PC-9 (cell line): ENCODE measurements around the gene SFMBT2. TPM values are rescaled to one million over a fixed set of nuclear protein-coding genes. Genes with fewer than 3 reads are reported as not detected.

Experiments
- BruUV-seq: library from RNA; stranded (reverse); fragments of 400-500 nt; replicated peaks from 2 replicates; lab custom pipeline; 2021; lab: Mats Ljungman, UMichigan
- CTCF ChIA-PET: fragments of 300-600 bp; sonication (Branson Sonifier 250); formaldehyde crosslinking; loops from one replicate; lab custom pipeline; 2022; ENCODE audit warnings: antibody characterized with exemption; lab: Charles Lee
- POLR2A ChIA-PET: fragments of 300-600 bp; sonication (Branson Sonifier 250); formaldehyde crosslinking; loops from one replicate; lab custom pipeline; 2022; ENCODE audit warnings: antibody characterized with exemption; ENCODE audit not compliant: unreplicated experiment; lab: Charles Lee
- DNase-seq, 2 experiments: peaks; one replicate each; pipeline versions ENCODE4 v3.0.0 to v3.0.0-alpha.2; 2015 to 2022; ENCODE audit warnings: mixed read lengths in 1 of 2
- H2AFZ ChIP-seq: fragments of 200-600 bp; sonication (generic); 2 replicates; pipeline ENCODE4 v1.8.1; 2017; ENCODE audit warnings: antibody characterized with exemption
- H3F3A ChIP-seq: fragments of 200-600 bp; sonication (generic); 2 replicates; pipeline ENCODE4 v1.8.1; 2017; ENCODE audit warnings: antibody characterized with exemption, mild to moderate bottlenecking, low read depth; ENCODE audit not compliant: insufficient read depth
- H3K27ac ChIP-seq: fragments of 200-600 bp; sonication (generic); 2 replicates; pipeline ENCODE4 v1.6.1; 2016; ENCODE audit warnings: mixed run types
- H3K27me3 ChIP-seq: fragments of 200-600 bp; sonication (generic); 2 replicates; pipeline ENCODE4 v1.6.1; 2016; ENCODE audit warnings: low read depth, mixed run types; ENCODE audit not compliant: insufficient read depth
- H3K36me3 ChIP-seq: fragments of 200-600 bp; sonication (generic); 2 replicates; pipeline ENCODE4 v1.6.1; 2016; ENCODE audit warnings: low read depth, mixed run types
- H3K4me1 ChIP-seq: fragments of 200-600 bp; sonication (generic); replicated peaks from 2 replicates; pipeline ENCODE4 v1.6.1; 2016; ENCODE audit warnings: mixed run types; ENCODE audit not compliant: insufficient read depth
- H3K4me2 ChIP-seq: fragments of 200-600 bp; sonication (generic); 2 replicates; pipeline ENCODE4 v1.6.1; 2017; ENCODE audit warnings: mixed run types
- H3K4me3 ChIP-seq: fragments of 200-600 bp; sonication (generic); 2 replicates; pipeline ENCODE4 v1.6.1; 2016; ENCODE audit warnings: mixed run types
- H3K79me2 ChIP-seq: fragments of 200-600 bp; sonication (generic); 2 replicates; pipeline ENCODE4 v1.6.1; 2017; ENCODE audit warnings: low read depth, mixed run types
- H3K9me2 ChIP-seq: fragments of 200-600 bp; sonication (generic); 2 replicates; pipeline ENCODE4 v1.8.1; 2017; ENCODE audit warnings: mild to moderate bottlenecking; ENCODE audit not compliant: insufficient read depth
- H3K9me3 ChIP-seq: fragments of 200-600 bp; sonication (generic); 2 replicates; pipeline ENCODE4 v1.8.1; 2016; ENCODE audit warnings: low read depth; ENCODE audit not compliant: insufficient read depth
- H4K20me1 ChIP-seq: fragments of 200-600 bp; sonication (generic); 2 replicates; pipeline ENCODE4 v1.8.1; 2017; ENCODE audit not compliant: insufficient read depth
- EZH2 ChIP-seq: fragments of 200-600 bp; sonication (generic); IDR thresholded peaks from 2 replicates; pipeline ENCODE4 v1.8.0; 2017; ENCODE audit warnings: antibody characterized with exemption, low read depth
- intact Hi-C: fragments of 100-400 bp; cut with micrococcal nuclease; formaldehyde crosslinking; loops from one replicate; pipeline ENCODE4 v1.10.0; 2022; ENCODE audit not compliant: unreplicated experiment
- total RNA-seq: library from RNA; stranded (reverse); gene quantifications from 2 replicates; pipeline ENCODE4 v1.2.3, GENCODE V29; 2021
- TF ChIP-seq, protein P1 (sequence below): fragments of 200-600 bp; sonication (generic); conservative IDR thresholded peaks from 2 replicates; pipeline ENCODE4 v1.6.1; 2017; ENCODE audit warnings: mixed run types, antibody characterized with exemption, mild to moderate bottlenecking, moderate library complexity

Gene SFMBT2
- total RNA-seq, 1 experiment from 2014 or later: 0.07 TPM

DNA sequence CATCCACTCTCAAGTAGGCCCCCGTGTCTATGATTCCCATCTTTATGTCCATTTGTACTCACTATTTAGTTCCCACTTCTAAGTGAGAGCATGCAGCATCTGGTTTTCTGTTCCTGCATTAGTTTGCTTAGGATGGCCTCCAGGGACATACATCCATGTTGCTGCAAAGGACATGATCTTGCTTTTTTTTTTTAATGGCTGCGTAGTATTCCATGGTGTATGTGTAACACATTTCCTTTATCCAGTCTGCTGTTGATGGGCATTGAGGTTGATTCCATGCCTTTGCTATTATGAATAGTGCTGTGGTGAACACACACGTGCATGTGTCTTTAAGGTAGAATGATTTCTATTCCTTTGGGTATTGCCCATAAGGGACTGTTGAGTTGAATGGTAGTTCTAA, 67.8 kb downstream of the SFMBT2 start:
- Histone ChIP-seq H4K20me1 (no peaks in the 10 kb centered on the region), H3K36me3 (no peaks in the 10 kb centered on the region), H2AFZ (no peak overlapping the region), H3K27me3 (peaks cover 10% of the 10 kb centered on the region), H3K27ac (no peak overlapping the region), H3F3A (no peaks in the 10 kb centered on the region), H3K4me3 (no peak overlapping the region), H3K9me2 (no peaks in the 10 kb centered on the region), H3K4me2 (no peak overlapping the region), H3K4me1 (no peaks in the 10 kb centered on the region), H3K79me2 (no peaks in the 10 kb centered on the region), H3K9me3 (no peaks in the 10 kb centered on the region)
- ChIA-PET POLR2A (no interaction called here), CTCF (no interaction called here)
- no TSS peak for BruUV-seq
- intact Hi-C loops: no loop called here
- TF ChIP-seq, protein P1, sequence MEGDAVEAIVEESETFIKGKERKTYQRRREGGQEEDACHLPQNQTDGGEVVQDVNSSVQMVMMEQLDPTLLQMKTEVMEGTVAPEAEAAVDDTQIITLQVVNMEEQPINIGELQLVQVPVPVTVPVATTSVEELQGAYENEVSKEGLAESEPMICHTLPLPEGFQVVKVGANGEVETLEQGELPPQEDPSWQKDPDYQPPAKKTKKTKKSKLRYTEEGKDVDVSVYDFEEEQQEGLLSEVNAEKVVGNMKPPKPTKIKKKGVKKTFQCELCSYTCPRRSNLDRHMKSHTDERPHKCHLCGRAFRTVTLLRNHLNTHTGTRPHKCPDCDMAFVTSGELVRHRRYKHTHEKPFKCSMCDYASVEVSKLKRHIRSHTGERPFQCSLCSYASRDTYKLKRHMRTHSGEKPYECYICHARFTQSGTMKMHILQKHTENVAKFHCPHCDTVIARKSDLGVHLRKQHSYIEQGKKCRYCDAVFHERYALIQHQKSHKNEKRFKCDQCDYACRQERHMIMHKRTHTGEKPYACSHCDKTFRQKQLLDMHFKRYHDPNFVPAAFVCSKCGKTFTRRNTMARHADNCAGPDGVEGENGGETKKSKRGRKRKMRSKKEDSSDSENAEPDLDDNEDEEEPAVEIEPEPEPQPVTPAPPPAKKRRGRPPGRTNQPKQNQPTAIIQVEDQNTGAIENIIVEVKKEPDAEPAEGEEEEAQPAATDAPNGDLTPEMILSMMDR: no peak
- no peak for TF ChIP-seq EZH2
- DNase-seq: no peak

DNA sequence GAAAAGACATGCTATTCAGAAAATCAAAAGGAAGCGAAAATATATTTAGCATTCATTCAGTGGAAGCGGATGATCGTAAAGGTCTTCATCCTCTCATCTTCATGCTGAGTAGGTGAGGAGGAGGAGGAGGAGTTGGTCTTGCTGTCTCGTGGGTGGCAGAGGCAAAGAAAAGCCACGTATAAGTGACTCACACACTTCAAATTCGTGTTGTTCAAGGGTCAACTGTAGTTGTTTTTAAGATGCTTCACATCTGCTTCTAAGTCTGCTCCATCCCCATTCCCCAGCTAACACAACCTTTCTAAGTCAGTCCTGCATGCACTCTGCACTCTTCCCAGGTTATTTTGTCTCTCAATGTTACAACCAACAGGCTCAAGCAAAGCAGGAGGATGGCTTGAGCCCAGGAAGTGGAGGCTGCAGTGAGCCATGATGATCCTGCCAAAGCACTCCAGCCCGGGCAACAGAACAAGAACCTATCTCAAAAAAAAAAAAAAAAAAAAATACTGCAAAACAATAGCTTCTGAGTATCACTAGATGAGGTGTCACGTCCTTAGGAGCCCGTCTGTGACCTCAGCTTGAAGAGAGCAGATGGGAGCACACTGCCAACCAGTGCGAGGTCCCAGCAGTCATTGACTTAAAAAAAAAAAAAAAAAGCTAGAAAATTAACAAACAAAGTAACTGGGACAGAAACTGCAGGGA, 70.5 kb downstream of the SFMBT2 start:
- Histone ChIP-seq H3K79me2 (no peaks in the 10 kb centered on the region), H3K27ac (no peak overlapping the region), H3K4me3 (no peak overlapping the region), H4K20me1 (no peaks in the 10 kb centered on the region), H3K9me3 (no peaks in the 10 kb centered on the region), H3K9me2 (no peaks in the 10 kb centered on the region), H3K4me2 (no peak overlapping the region), H3K36me3 (no peaks in the 10 kb centered on the region), H3K4me1 (no peaks in the 10 kb centered on the region), H3K27me3 (peaks cover 7% of the 10 kb centered on the region; the same call in 1 of the 2 replicates), H3F3A (no peaks in the 10 kb centered on the region), H2AFZ (no peak overlapping the region)
- TF ChIP-seq EZH2: no peak
- TF ChIP-seq, protein P1: no peak
- intact Hi-C loops: no loop called here
- CTCF ChIA-PET: no interaction called here
- DNase-seq: no peak
- POLR2A ChIA-PET: no interaction called here
- BruUV-seq: no TSS peak

DNA sequence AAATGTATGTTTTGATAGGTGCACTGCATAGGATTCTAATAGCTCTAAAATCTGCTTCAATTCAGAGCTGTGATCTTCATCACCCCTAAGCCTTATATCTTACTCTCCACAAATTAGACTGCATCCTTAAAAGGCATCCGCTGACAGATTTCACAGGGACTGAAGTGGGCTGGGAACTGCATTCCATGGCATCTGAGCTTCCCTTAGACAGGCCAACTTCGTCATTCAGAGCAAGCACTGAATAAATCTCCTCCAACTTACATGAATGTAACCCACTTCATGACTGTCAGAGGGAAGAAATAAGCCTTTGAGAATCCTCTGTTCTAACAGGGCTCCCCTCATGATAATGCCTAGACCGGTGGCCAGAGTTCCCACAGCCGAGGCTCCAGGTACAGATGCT, 71.3 kb downstream of the SFMBT2 start:
- Histone ChIP-seq H3K4me3 (no peak overlapping the region), H3K9me2 (no peaks in the 10 kb centered on the region), H3K4me1 (no peaks in the 10 kb centered on the region), H3F3A (no peaks in the 10 kb centered on the region), H3K36me3 (no peaks in the 10 kb centered on the region), H3K79me2 (no peaks in the 10 kb centered on the region), H2AFZ (no peak overlapping the region), H3K27ac (no peak overlapping the region), H3K27me3 (peaks cover 12% of the 10 kb centered on the region), H3K9me3 (no peaks in the 10 kb centered on the region), H3K4me2 (no peak overlapping the region), H4K20me1 (no peaks in the 10 kb centered on the region)
- TF ChIP-seq, protein P1: no peak
- no TSS peak for BruUV-seq
- intact Hi-C loops: no loop called here
- DNase-seq: no peak
- POLR2A ChIA-PET: no interaction called here
- CTCF ChIA-PET: no interaction called here
